Gastroesophageal sphincter (tissue), 4 donors: ENCODE data around the gene OR2T33. TPM values are rescaled to one million over a fixed set of nuclear protein-coding genes. Genes with fewer than 3 reads are reported as not detected.

Source experiments
- ATAC-seq: fragments of 150-250 bp; one replicate; pipeline ENCODE4 v1.9.1; 2016; ENCODE audit warnings: mild to moderate bottlenecking, moderate library complexity
- H3K27ac ChIP-seq, 4 donors: fragments of 200-600 bp; sonication (generic) in 3 of 4; 1 replicate in 3 of 4; 2 replicates in 1 of 4; pipeline ENCODE4 v1.5.1; 2016 to 2019
- H3K27me3 ChIP-seq: fragments of 200-600 bp; sonication (generic); one replicate; pipeline ENCODE4 v1.5.1; 2019
- H3K36me3 ChIP-seq, 2 donors: fragments of 200-600 bp; sonication (generic); one replicate each; pipeline ENCODE4 v1.5.1; 2019; ENCODE audit warnings: control low read depth in 1 of 2
- H3K4me1 ChIP-seq, 3 donors: fragments of 200-600 bp; sonication (generic); 1 replicate in 2 of 3; 2 replicates in 1 of 3; pipeline ENCODE4 v1.5.1; 2016 to 2019; ENCODE audit warnings: control low read depth in 2 of 3
- H3K4me3 ChIP-seq, 2 donors: fragments of 200-600 bp; sonication (generic); one replicate each; pipeline ENCODE4 v1.5.1; 2019; ENCODE audit warnings: mild to moderate bottlenecking in 1 of 2, moderate library complexity in 1 of 2
- H3K9me3 ChIP-seq, 3 donors: fragments of 200-600 bp; sonication (generic); one replicate each; pipeline ENCODE4 v1.5.1; 2017 to 2019; ENCODE audit warnings: control low read depth in 2 of 3
- EP300 ChIP-seq: sonication (generic); formaldehyde crosslinking; IDR thresholded peaks from one replicate; pipeline ENCODE4 v1.6.1; 2017; ENCODE audit warnings: antibody characterized with exemption, mild to moderate bottlenecking
- POLR2A ChIP-seq, 2 donors: fragments of 450-650 bp; IDR thresholded peaks; one replicate each; pipeline ENCODE4 v1.6.1; 2017; ENCODE audit warnings: antibody characterized with exemption in 2 of 2, mild to moderate bottlenecking in 2 of 2, moderate library complexity in 1 of 2
- POLR2AphosphoS5 ChIP-seq: sonication (generic); formaldehyde crosslinking; IDR thresholded peaks from one replicate; pipeline ENCODE4 v1.6.1; 2017; ENCODE audit warnings: antibody characterized with exemption
- WGBS, 2 donors: methylation state at CpG; one replicate each; pipeline ENCODE4 v1.1.5; 2018; ENCODE audit warnings: low coverage in 1 of 2; 5-methylcytosine and 5-hydroxymethylcytosine counted together
- total RNA-seq, 4 donors: library from RNA; depleted of rRNA; stranded (reverse); fragments of >200 nt; gene quantifications; one replicate each; pipeline ENCODE4 v1.1.0, GENCODE V29; 2016
- TF ChIP-seq, protein P1 (sequence below), 4 experiments: fragments of 200-600 bp in 2 of 4; fragments of 450-650 bp in 2 of 4; sonication (generic) in 1 of 4; IDR thresholded peaks; one replicate each; pipeline ENCODE4 v1.5.1; 2017 to 2019; ENCODE audit warnings: antibody characterized with exemption in 4 of 4, mild to moderate bottlenecking in 2 of 4, moderate library complexity in 2 of 4

OR2T33 gene
- total RNA-seq, 4 donors from 2014 or later: not detected

GRCh38 chr1:248239478-248239877 is 38.3 kb downstream of the OR2T33 start:
- TF ChIP-seq, protein P1, sequence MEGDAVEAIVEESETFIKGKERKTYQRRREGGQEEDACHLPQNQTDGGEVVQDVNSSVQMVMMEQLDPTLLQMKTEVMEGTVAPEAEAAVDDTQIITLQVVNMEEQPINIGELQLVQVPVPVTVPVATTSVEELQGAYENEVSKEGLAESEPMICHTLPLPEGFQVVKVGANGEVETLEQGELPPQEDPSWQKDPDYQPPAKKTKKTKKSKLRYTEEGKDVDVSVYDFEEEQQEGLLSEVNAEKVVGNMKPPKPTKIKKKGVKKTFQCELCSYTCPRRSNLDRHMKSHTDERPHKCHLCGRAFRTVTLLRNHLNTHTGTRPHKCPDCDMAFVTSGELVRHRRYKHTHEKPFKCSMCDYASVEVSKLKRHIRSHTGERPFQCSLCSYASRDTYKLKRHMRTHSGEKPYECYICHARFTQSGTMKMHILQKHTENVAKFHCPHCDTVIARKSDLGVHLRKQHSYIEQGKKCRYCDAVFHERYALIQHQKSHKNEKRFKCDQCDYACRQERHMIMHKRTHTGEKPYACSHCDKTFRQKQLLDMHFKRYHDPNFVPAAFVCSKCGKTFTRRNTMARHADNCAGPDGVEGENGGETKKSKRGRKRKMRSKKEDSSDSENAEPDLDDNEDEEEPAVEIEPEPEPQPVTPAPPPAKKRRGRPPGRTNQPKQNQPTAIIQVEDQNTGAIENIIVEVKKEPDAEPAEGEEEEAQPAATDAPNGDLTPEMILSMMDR (IDR thresholded peaks at IDR 0.05): no peak
- TF ChIP-seq EP300 (no peak), POLR2A (IDR thresholded peaks at IDR 0.05) (no peak), POLR2AphosphoS5 (no peak)
- Histone ChIP-seq H3K4me1 (no peaks in the 10 kb centered on the region), H3K27me3 (peaks cover 7% of the 10 kb centered on the region), H3K36me3 (no peaks in the 10 kb centered on the region), H3K4me3 (no peak overlapping the region), H3K9me3 (no peaks in the 10 kb centered on the region), H3K27ac (no peak overlapping the region)
- WGBS, 2 donors: 88 to 98% methylated on average over 7 to 8 of the region's 9 CpGs
- no peak for ATAC-seq

DNA sequence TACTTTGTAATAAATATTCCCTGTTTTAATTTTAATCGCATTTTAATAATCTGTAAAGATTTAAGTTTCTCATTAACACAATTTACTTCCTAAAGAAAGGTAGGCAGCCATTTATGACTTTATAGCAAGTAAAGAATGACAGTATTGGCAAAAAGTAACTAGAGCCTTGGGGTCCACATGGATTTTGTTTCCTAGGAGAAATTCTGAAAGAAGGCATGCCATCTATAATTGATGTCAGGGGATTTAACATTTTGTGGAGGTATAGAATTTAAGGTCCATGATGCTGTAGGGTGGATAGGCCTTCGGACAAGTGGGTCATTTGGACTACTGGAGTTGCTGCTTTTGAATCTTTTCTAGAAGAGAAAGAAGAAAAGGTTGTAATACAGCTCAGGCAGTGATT is 46.7 kb downstream of the OR2T33 start, which contains the start of gene OR2M4:
Gene OR2M4 (plus strand): TSS at position 301 of the 400 bp plus-strand sequence. CDS start 7,512 bp downstream, outside the sequence.
- H3K27ac ChIP-seq: no peak within 1 kb of the TSS
- no peaks in the 10 kb centered on the region for H3K4me1 ChIP-seq
- 68 to 83% methylated on average over 2 of the region's 2 CpGs for WGBS, 2 donors
- no peaks in the 10 kb centered on the region for H3K36me3 ChIP-seq
- H3K9me3 ChIP-seq: peaks cover 0 to 4% (median 0%) of the 10 kb centered on the region in 3 donors
- no peak within 1 kb of the TSS for H3K4me3 ChIP-seq
- TF ChIP-seq EP300 (no peak), POLR2AphosphoS5 (no peak), POLR2A (IDR thresholded peaks at IDR 0.05) (no peak)
- TF ChIP-seq, protein P1 (IDR thresholded peaks at IDR 0.05): no peak
- H3K27me3 ChIP-seq: no peaks in the 10 kb centered on the region
- no peak for ATAC-seq

DNA sequence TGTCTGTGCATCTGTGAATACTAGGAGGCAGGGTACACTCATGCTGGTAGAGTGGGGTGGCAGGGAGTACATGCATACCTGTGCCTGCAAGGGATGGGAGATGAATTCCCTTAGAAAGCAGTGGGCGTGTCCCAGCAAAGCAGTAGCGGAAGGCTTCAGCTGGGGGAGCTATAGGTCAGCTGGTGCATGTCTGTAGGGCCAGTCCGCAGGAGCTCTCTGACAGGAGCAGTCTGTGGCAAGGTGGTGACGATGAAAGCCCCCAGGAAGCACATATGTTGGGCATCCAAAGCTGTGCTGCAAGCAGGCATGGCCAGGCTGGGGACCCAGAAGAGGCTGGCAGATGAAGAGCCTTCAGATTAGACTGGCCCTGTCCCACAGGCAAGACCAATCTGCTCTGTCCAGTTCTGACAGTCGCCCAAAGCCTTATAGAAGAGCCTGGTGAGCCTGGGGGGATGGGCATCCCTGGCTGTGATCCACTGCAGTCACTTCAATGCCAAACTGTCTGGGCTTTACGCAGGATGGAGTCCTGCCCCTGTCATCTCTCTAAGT is 48.3 kb downstream of the OR2T33 start:
- Histone ChIP-seq H3K27me3 (no peaks in the 10 kb centered on the region), H3K4me1 (no peaks in the 10 kb centered on the region), H3K27ac (no peak overlapping the region), H3K4me3 (no peak overlapping the region), H3K9me3 (peaks cover 0 to 4% (median 0%) of the 10 kb centered on the region in 3 donors), H3K36me3 (no peaks in the 10 kb centered on the region)
- ATAC-seq: no peak
- 54 to 58% methylated on average over 2 to 4 of the region's 6 CpGs for WGBS, 2 donors
- TF ChIP-seq POLR2AphosphoS5 (no peak), EP300 (no peak), POLR2A (IDR thresholded peaks at IDR 0.05) (no peak)
- TF ChIP-seq, protein P1 (IDR thresholded peaks at IDR 0.05): no peak

DNA sequence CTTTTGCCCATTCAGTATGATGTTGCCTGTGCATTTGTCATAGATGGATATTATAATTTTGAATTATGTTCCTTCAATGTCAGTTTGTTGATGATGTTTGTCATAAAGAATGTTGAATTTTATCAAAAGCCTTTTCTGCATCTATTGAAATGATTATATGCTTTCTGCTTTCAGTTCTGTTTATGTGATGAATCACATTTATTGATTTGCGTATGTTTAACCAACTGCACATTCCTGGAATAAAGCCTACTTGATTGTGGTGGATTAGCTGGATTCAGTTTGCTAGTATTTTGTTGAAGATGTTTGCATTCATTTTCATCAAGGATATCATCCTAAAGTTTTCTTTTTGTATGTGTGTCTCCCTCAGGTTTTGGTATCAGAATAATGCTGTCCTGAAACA is 52.2 kb downstream of the OR2T33 start:
- no peaks in the 10 kb centered on the region for H3K27me3 ChIP-seq
- no peak overlapping the region for H3K4me3 ChIP-seq
- no peak for ATAC-seq
- 76 to 82% methylated on average over 1 of the region's 1 CpG for WGBS, 2 donors
- no peaks in the 10 kb centered on the region for H3K4me1 ChIP-seq
- no peak overlapping the region for H3K27ac ChIP-seq
- TF ChIP-seq, protein P1 (IDR thresholded peaks at IDR 0.05): no peak
- TF ChIP-seq POLR2A (IDR thresholded peaks at IDR 0.05) (no peak), EP300 (no peak), POLR2AphosphoS5 (no peak)
- peaks cover 0 to 4% (median 0%) of the 10 kb centered on the region in 3 donors for H3K9me3 ChIP-seq
- H3K36me3 ChIP-seq: no peaks in the 10 kb centered on the region

Other genes starting within 250 kb of the OR2T33 start
- gene OR2L2, start 247.9 kb downstream of the OR2T33 start, total RNA-seq: not detected
- not detected for gene OR2L3, start 231.1 kb downstream of the OR2T33 start, total RNA-seq
- not detected for gene OR2L13, start 182.8 kb downstream of the OR2T33 start, total RNA-seq
- not detected for gene OR2M5, start 132.8 kb downstream of the OR2T33 start, total RNA-seq
- gene OR2M2, start 103.2 kb downstream of the OR2T33 start, total RNA-seq: not detected
- not detected for gene OR2M3, start 80.7 kb downstream of the OR2T33 start, total RNA-seq
- under 1 TPM in 2 of 4 donors, not detected in 2; 0.05 to 0.50 TPM for gene OR2M4, start 46.6 kb downstream of the OR2T33 start, total RNA-seq
- gene OR2T12, start 25.4 kb upstream of the OR2T33 start, total RNA-seq: not detected
- not detected for gene OR2M7, start 46.6 kb upstream of the OR2T33 start, total RNA-seq
- gene OR14C36, start 70.8 kb upstream of the OR2T33 start, total RNA-seq: not detected
- not detected for gene OR2T4, start 83.7 kb upstream of the OR2T33 start, total RNA-seq
- under 1 TPM in 1 of 4 donors, not detected in 3; 0.04 TPM for gene OR2T6, start 97.8 kb upstream of the OR2T33 start, total RNA-seq
- not detected for gene OR2T1, start 125.1 kb upstream of the OR2T33 start, total RNA-seq
- gene OR2T2, start 167.7 kb upstream of the OR2T33 start, total RNA-seq: not detected
- not detected for gene OR2T3, start 195.4 kb upstream of the OR2T33 start, total RNA-seq
- not detected for gene OR2T5, start 210.6 kb upstream of the OR2T33 start, total RNA-seq
- under 1 TPM in 1 of 4 donors, not detected in 3; 0.08 TPM for gene OR2G6, start 230.1 kb upstream of the OR2T33 start, total RNA-seq